ENCODE results near the gene BRPF1. TPM values are rescaled to one million over a fixed set of nuclear protein-coding genes. Genes with fewer than 3 reads are reported as not detected.
A peak's percentile ranks its signal among the peaks of the same experiment; 100 is the strongest.

The BRPF1 gene
- total RNA-seq, 1 donor from 2014 or later, result 13.4 TPM

DNA sequence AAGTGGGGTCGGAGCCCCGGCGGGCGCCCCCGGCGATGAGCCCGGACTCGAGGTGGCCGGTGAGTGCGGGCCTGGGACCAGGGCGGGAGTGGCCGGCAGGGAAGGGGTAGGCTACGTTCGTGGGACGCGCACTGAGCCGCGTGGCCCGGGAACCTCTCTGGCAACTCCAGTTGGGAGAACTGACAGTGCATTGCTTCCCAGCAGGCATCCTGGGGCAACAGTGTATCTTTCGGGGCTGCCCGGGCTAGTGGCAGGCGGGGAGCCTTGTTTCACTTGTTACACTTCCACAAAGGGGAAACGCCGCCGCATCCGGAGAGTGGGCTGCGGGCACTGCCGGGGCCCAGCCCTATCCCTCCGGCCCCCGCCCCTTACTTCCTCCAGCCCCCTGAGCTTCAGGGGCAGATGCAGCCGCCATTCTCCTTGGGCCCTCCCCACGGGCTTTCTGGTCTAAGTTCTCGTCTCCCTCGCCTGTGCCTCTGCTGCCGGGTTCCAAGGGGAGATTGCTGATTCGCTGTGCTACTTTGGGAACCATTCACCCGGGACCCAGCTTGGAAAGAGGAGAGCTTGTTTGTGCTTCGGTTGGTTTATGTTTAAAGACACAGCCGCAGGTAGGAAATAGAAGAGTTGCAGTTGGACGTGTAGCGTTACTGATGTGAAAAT, 675 bp downstream of the BRPF1 start:
- DNase-seq (ENCODE audit: low read depth), result peak; percentile 7

DNA sequence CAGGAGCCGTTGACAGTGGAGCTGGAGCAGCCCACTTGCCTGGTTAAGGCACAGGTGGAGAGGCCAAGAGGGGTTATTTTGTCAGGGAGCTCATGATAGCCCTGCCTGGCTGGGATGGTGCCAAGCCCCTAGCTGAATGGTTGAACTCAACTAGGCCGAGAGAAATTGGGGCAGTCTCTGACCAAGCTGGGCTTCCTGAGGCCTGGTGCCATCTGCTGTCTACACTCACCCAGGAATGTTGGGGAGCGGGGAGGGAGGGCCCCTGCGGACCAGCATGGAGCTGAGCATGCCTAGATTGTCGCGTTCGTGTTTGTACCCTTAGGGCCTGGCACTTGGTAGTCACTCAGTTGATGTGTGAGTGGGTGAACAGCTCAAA, 1.2 kb downstream of the BRPF1 start:
- DNase-seq (ENCODE audit: low read depth), result peak; percentile 54

DNA sequence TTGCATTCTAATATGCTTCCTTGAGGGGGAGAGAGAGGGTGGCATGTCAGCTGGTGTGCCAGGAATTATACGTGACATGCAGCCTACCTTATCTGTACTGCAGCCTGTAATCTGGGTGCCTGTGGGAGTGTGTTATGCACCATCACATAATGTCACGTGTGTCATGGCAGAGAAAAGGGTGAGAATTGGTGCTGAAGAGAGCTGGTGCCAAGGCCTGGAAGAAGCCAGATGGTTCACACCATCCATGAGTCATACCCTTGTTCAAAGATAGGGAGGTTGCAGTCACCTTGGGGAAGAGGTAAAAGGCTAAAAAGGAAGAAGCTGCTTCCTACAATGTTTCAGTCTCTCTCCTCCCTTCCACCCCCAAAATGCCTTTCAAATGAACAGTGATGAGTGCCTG, 5.3 kb downstream of the BRPF1 start:
- DNase-seq (ENCODE audit: low read depth), result no peak

DNA sequence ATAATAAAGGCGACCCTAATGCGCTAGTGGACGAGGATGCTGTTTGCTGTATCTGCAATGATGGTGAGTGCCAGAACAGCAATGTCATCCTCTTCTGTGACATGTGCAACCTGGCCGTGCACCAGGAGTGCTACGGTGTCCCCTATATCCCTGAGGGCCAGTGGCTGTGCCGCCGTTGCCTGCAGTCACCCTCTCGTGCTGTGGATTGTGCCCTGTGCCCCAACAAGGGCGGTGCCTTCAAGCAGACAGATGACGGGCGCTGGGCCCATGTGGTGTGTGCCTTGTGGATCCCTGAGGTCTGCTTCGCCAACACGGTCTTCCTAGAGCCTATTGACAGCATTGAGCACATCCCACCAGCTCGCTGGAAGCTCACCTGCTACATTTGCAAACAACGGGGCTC, 7.6 kb downstream of the BRPF1 start:
- DNase-seq (ENCODE audit: low read depth), result no peak

DNA sequence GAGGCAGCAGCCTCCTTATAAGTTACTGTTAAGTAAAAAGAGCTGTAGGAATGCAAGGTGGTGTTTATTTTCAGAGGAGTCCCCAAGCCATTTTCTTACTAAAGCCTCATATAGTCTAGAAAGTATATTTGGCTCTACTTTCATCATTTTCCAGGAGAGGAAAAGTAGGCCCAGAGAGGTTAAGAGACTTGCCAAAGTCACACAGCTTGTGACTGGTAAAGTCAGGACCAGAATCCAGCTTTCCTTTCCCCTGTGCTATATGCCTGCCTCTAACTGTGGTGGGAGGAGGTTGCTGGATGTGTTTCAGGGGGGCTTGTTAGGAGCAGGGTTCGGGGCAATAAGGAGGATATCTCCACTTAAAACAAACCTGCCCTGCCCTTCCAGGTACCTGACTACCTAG, 11.0 kb downstream of the BRPF1 start:
- no peak for DNase-seq (ENCODE audit: low read depth)

DNA sequence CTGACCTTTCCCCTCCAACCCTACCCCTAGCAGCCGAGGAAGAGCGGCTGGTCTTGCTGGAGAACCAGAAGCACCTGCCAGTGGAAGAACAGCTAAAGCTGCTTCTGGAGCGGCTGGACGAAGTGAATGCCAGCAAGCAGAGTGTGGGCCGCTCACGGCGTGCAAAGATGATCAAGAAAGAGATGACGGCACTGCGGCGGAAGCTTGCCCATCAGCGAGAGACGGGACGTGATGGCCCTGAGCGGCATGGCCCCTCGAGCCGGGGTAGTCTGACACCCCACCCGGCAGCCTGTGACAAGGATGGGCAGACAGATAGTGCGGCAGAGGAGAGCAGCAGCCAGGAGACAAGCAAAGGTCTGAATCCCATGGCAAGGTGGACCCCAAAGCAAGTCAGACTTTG, 12.0 kb downstream of the BRPF1 start:
- DNase-seq (ENCODE audit: low read depth), result no peak

DNA sequence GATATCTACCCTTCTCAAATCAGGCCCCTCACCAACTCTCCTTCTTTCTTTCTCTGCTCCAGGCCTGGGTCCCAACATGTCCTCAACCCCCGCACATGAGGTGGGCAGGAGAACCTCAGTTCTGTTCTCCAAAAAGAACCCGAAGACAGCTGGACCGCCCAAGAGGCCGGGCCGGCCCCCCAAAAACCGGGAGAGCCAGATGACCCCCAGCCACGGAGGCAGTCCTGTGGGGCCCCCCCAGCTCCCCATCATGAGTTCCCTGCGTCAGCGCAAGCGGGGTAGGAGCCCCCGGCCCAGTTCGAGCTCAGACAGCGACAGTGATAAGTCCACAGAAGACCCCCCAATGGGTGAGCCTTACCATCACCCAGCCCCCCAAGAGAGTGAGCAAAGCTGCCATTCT, 12.6 kb downstream of the BRPF1 start:
- DNase-seq (ENCODE audit: low read depth), result no peak

DNA sequence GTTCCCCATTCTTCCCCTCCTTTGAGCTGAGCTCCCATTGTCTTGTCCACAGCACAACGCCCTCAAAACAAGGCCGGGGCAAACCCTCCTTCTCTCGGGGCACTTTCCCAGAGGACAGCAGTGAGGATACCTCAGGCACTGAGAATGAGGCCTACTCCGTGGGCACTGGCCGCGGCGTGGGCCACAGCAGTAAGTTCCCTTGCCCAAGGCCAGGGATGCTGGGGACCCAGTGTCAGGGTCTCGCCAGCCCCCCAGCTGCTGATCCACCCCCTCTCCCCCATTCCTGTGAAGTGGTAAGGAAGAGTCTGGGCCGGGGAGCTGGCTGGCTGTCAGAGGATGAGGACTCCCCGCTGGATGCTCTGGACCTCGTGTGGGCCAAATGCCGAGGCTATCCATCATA, 14.0 kb downstream of the BRPF1 start:
- no peak for DNase-seq (ENCODE audit: low read depth)

DNA sequence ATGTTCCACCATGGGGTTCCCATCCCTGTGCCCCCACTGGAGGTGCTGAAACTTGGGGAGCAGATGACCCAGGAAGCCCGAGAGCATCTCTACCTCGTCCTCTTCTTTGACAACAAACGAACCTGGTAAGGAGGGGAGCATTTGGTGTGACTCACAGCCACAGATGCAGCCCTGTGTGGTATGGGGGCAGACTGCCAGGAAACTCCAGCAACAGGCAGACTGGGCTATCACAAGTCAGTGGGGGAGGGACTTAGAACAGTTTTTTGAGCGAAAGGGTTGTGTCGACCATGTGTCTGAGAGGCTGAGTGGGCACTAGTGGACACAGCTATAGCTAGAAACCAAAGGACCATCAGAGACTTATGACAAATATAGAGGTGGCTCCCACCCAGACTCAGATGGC, 14.8 kb downstream of the BRPF1 start:
- DNase-seq (ENCODE audit: low read depth), result peak; percentile 45

DNA sequence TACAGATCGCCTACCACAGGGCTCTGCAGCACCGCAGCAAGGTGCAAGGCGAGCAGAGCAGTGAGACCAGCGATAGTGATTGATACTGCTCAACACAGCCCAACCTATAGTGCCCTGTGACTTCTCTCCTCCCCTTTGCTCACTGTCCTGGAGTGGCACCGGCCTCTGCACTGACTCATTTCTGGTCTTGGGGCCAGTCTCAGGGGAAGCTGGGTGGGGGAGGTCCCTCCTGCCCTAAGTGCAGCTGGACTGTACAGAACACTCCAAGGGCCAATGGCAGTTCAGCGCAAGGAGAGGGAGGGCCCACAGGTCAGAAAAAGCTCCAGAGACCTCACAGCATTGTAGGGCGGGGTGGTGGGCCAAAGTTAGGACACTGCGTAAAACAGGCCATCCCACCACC, 15.7 kb downstream of the BRPF1 start:
- peak; percentile 64 for DNase-seq (ENCODE audit: low read depth)

DNA sequence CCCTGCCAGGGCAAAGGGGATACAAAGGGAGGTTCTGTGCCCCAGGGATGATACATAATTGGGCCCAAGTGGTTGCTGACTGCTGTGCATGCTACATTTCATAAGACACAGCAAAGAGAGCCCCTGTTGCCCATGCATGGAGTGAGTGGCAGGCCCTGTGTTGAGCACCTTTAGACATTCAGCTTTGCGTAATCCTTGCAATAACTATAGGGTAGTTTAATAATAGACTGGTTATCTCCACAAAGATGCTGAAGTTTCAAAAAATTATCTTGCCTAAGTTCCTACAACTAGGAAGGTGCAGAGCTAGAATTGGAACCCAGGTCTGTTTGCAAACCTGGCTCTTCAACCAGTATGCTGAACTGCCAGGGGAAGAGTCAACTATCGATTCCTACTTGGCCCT, 16.5 kb downstream of the BRPF1 start:
- no peak for DNase-seq (ENCODE audit: low read depth)

DNA sequence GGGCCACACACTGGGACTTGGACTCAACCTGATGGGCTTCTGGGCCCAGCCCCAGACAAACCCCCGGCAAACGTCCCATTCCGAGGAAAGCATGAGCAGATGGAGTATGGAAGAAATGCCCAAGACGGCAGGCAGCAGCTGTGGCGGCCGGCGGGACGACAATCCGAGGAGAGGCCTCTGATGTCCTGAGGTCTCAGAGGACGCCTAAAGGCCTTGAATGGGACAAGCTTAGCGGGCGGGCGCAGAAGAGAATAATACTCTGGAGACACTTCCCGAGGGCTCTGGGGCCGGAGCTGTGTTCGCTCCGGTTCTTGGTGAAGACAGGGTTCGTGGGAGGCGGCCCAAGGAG, 17.7 kb downstream of the BRPF1 start:
- no peak for DNase-seq (ENCODE audit: low read depth)

DNA sequence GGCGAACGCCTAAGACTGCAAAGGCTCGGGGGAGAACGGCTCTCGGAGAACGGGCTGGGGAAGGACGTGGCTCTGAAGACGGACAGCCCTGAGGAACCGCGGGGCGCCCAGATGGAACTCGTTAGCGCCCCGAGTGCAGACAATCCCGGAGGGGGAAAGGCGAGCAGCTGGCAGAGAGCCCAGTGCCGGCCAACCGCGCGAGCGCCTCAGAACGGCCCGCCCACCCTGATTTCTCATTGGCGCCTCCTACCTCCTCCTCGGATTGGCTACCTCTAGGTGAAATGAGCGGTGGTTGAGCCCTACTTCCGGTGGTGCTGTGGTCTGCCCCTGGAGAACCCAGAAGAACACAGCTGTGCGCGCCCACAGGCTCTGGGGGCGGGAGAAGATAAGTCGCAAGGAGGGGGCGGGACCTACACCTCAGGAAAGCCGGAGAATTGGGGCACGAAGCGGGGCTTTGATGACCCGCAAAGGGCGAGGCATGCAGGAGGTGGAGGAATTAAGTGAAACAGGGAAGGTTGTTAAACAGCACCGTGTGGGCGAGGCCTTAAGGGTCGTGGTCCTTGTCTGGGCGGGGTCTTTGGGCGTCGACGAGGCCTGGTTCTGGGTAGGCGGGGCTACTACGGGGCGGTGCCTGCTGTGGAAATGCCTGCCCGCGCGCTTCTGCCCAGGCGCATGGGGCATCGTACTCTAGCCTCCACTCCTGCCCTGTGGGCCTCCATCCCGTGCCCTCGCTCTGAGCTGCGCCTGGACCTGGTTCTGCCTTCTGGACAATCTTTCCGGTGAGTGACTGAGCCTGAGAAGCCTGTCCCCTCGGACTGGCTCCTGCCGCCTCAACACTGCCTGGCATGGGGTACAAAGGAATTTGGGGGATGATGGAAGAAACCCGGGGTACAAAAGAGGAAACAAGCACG, 18.4 kb downstream of the BRPF1 start, which contains the start of gene OGG1:
Gene OGG1 (plus strand): TSS at position 308 of the 911 bp plus-strand sequence. CDS start 335 bp downstream, at position 643.
- DNase-seq (ENCODE audit: low read depth), result peak; percentile 99

DNA sequence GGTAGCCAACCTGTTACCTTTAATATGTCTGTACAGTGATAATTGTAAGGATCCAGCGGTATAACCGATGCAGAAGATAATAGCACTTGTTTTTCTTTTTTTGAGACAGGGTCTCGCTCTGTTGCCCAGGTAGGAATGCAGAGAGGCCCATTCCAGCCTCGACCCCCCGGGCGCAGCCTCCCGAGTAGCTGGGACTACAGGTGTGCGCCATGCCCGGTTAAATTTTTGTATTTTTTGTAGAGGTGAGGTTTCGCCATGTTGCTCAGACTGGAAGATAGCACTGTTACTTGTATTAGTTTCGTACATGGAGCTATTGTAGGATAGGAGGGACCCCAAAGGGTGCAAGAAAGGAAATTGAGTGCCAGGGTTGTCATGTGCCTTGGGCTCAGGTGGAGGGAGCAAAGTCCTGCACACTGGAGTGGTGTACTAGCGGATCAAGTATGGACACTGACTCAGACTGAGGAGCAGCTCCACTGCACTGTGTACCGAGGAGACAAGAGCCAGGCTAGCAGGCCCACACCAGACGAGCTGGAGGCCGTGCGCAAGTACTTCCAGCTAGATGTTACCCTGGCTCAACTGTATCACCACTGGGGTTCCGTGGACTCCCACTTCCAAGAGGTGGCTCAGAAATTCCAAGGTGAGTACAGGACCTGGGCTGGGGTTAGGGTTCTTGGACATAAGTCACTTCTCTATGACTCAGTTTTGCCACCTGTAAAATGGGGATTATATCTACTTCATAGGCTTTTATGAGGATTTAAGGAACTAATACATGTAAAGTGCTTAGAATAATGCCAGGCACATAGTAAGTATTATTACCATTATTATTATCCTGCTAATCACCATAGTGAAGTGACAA, 19.2 kb downstream of the BRPF1 start:
- peak; percentile 16 for DNase-seq (ENCODE audit: low read depth)

DNA sequence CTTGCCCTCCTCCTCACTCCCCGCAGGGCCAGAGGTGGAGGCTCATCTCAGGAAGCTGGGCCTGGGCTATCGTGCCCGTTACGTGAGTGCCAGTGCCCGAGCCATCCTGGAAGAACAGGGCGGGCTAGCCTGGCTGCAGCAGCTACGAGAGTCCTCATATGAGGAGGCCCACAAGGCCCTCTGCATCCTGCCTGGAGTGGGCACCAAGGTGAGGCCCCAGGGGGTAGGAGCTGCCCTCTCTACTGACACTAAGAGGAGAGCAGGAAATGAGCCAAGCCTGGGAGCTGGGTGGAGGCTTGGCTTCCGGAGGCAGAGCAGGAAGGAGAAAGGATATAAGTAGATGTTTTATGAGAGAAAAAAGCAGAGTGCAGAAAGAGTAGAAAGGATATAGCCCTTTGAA, 23.1 kb downstream of the BRPF1 start:
- DNase-seq (ENCODE audit: low read depth), result no peak

DNA sequence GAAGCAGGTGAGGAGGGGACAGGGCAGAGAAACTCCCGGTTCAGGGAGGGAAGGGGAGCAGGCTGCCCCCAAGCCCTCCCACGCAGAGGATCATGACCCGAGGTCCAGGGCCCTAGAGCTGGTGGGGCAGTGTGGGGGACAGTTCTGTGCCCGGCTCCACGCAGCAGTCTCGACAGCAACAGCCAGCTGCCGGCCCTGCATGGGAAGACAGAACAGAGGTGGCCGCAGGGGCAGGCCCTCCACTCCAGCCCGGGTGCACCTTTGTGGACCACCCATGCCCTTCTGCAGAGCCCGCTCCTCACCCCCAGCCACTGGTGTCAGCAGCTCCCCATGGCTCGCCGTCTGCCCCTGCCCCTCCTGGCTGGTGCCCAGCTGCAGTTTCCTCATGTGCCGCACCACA, 25.9 kb downstream of the BRPF1 start:
- DNase-seq (ENCODE audit: low read depth), result no peak

DNA sequence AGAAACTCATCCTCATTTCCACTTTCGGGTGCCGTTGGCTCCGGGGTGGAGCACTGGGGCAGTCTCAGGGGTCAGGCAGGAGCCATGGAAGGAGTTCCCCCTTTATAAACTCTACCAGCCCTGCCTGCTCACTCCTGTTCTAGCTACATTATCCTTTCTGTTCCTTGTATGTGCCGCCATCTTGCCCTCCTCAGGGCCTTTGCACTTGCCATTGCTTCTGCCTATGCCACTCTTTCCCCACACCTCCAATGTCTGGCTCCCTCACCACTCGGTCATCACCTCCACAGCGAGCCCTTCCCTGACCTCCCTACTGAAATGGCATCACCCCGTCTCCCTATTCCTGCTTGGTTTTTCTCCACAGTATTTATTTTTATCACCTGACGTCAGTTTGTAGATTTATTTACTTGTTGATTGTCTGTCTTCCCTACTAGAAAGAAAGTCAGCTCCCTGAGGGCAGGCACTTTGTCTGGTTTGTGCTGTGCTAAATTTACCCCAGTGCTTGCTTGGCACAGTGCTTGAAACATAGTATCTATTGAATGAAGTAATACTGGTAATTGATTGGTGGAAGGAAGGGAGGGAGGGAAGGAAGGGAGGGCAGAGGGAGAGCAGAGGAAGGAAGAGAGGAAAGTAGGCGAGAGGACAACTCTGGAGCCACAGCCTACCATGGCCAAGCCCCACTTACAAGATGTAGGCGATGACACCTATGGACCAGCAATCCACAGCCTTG, 29.4 kb downstream of the BRPF1 start:
- DNase-seq (ENCODE audit: low read depth), result no peak

DNA sequence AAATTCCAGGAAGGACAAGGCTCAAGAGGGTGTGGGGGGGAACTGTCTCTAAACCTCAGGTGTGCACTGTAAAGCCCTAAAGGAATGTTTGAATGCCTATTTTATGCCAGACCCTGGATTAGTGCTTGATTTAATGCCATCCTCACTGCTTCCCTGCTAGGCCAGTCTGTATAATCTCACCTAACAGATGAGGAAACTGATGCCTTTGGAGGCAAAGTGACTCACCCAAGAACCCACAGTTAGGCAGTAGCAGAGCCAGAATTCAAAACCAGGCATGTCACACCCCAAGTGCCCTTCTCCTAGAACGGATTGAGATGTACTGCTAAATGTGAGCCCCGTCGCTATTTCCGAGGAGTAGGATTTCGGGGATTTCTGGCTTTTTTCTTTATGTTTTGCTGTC, 30.4 kb downstream of the BRPF1 start:
- no peak for DNase-seq (ENCODE audit: low read depth)

DNA sequence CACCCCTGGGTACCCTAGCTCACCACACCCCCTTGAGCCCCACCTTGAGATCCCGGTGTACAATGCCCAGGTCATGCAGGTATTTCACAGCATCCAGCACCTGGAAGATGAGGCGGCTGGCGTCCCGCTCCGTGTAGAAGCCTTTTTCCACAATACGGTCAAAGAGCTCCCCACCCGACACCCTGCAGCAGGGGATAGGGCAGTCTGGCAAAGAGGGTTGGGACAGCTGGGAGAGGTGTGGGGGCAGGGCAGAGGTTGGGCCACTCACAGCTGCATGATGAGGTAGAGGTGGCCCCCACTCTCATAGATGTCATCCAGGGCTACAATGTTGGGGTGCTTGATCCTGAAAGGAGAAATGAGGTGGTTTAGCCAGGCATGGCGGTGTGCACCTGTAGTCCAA, 31.3 kb downstream of the BRPF1 start:
- DNase-seq (ENCODE audit: low read depth), result no peak

DNA sequence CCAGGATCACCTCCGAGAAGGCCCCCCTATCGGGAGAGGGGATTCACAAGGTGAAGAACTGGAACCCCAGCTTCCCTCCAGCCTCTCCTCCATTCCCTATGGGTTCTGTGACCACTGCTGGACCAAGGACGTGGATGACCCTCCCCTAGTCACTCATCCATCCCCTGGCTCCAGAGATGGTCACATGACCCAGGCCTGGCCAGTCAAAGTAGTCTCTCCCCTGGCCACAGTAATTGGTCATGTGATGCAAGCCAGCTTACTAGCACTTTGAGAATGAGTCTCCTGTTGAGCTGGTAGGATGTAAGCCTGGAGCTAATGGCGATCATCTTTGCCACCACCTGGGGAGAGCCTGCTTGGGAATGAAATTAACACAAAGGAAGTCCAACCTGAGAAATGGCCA, 34.3 kb downstream of the BRPF1 start:
- DNase-seq (ENCODE audit: low read depth), result no peak

DNA sequence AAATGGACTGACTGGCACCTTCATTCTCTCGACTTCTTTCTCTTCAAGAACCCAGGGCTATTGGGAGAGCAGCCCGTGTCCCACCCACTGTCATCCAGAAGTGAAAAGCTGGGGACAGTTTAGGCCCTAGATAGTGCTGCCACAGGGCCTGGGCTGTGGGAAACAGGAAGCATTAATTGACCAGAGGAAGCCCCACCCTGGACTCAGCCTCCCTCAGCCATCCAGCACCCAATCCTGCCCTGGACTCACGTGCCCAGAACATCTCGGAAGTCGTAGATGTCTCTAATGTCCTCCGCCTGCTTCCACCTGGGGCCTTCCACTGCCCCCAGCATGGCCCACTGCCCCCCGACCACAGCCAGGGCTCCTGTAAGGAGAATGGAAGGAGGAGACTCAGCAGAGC, 35.9 kb downstream of the BRPF1 start:
- DNase-seq (ENCODE audit: low read depth), result no peak

Data from myocyte (in vitro differentiated cells).